Activated CD4-positive, alpha-beta T cell treated with anti-CD3 and anti-CD28 coated beads, Interleukin-2, amount 10 ng/mL, durations not matched to agents 7 days and 5 days (primary cell): ENCODE data around the gene RPS19BP1. TPM values are rescaled to one million over a fixed set of nuclear protein-coding genes. Genes with fewer than 3 reads are reported as not detected.

Source experiments
- CTCF ChIA-PET: fragments of 350-600 bp; sonication (Branson Sonifier 250); formaldehyde crosslinking; loops from one replicate; lab custom pipeline; 2021; ENCODE audit warnings: antibody characterized with exemption; lab: Charles Lee
- POLR2A ChIA-PET: fragments of 350-600 bp; sonication (Branson Sonifier 250); formaldehyde crosslinking; loops from one replicate; lab custom pipeline; 2021; ENCODE audit warnings: antibody characterized with exemption; lab: Charles Lee
- DNase-seq: peaks from one replicate; pipeline ENCODE4 v3.0.0-alpha.2; 2020
- H3K27ac Mint-ChIP-seq: one replicate; pipeline ENCODE4 v1.8.0; 2021; ENCODE audit warnings: mild to moderate bottlenecking, moderate library complexity, mixed read lengths
- H3K27me3 Mint-ChIP-seq: one replicate; pipeline ENCODE4 v1.8.0; 2021; ENCODE audit warnings: mixed read lengths
- H3K36me3 Mint-ChIP-seq: one replicate; pipeline ENCODE4 v1.8.0; 2021; ENCODE audit warnings: low read depth, mixed read lengths
- H3K4me1 Mint-ChIP-seq: one replicate; pipeline ENCODE4 v1.8.0; 2021; ENCODE audit warnings: mixed read lengths
- H3K4me3 Mint-ChIP-seq: one replicate; pipeline ENCODE4 v1.8.0; 2021; ENCODE audit warnings: mild to moderate bottlenecking, moderate library complexity, mixed read lengths
- H3K9me3 Mint-ChIP-seq: one replicate; pipeline ENCODE4 v1.8.0; 2021; ENCODE audit warnings: mixed read lengths
- total RNA-seq, 2 experiments: library from RNA; stranded (reverse); gene quantifications; one replicate each; pipeline ENCODE4 v1.2.3, GENCODE V29; 2021

The RPS19BP1 gene
- total RNA-seq, 2 experiments from 2014 or later, result 51.8 to 69.3 TPM

DNA sequence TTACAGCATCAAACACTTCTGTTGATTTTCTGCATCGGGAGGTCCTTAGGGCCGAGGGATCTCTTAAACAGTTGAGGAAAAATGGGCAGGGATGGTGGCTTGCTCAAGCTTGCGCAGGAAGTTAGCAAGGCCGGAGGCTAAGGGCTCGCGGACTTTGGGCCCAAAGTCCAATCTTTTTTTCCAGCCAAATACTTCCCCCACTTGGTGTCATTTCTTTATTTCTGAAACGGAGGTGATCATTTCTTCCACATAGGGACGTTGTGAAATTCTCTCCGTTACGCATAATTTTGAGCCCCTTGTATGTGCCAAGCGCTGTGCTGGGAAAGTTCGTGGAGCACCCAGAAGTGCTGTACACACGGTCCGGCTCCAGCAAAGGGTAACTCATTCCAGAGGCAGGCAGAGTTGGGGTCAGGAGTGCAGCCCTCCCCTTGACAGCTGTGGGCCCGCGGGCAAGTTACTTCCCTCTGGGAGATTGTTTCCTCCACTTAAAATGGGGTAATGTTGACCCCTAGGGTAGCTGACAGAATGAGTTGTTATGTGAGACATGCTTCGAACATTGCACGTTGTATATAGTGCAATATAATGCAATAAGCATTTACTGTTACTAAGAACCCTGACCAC, 29.6 kb downstream of the RPS19BP1 start:
- Mint-ChIP-seq H3K9me3 (no peaks in the 10 kb centered on the region), H3K4me3 (peak overlapping the region; percentile 96), H3K36me3 (peaks cover 27% of the 10 kb centered on the region)

DNA sequence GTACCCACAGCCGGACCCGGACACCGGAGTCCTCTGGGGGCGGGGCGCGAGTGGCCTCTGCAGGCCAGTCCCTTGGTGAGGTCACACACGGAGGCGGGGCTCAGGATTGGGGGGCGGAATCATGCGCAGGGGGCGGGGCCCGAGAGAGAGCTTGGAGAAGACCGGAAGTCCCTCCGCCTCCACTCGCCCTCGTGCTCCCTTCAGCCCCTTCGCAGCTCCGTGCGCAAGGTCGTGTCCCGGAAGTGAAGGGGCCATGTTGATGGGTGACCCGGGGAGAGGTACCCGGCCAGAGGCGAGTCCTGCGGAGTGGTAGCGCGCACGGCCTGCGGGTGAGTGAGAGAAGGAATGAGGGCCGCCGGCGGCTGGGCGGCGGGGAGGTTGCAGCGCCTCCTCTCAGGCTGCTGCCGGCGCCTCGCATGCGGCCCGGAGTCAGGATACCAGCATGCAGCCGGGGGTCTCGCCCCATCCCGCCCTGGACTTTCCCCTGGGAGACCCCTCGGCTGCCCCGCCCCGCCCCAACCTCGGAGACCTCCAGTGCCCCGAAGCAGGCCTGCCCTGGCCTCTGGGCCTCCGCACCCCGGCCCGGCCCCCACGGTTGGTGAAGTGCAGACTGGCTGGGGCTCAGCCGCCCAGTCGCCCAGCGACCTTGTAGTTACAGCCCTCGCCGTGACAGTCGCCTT, 30.3 kb downstream of the RPS19BP1 start, which contains the start of gene MIEF1:
TSS of gene MIEF1 (plus strand) at position 182 of the 680 bp plus-strand sequence. CDS start 9,005 bp downstream, outside the sequence.
- peak within 1 kb of the TSS; percentile 96 for H3K4me3 Mint-ChIP-seq
- H3K27me3 Mint-ChIP-seq, result peaks cover 5% of the 10 kb centered on the region
- peaks cover 41% of the 10 kb centered on the region for H3K4me1 Mint-ChIP-seq
- peak within 1 kb of the TSS; percentile 95 for H3K27ac Mint-ChIP-seq
- DNase-seq, result peak; percentile 92
- peaks cover 27% of the 10 kb centered on the region for H3K36me3 Mint-ChIP-seq
- ChIA-PET CTCF (interaction anchor here (0.6 to 13.6 kb wide), 10 partner anchors 8 to 102 kb away, joined by 3 to 216 read pairs (median 4); partner anchors contain the start of genes ATF4, RPS19BP1 and TAB1), POLR2A (interaction anchor here (0.6 to 2.5 kb wide), 4 partner anchors 18 to 186 kb away, joined by 3 to 16 read pairs (median 4); partner anchors contain the start of gene ATF4)
- H3K9me3 Mint-ChIP-seq, result no peaks in the 10 kb centered on the region

More for the DNA sequence above, 29.6 kb downstream of the RPS19BP1 start:
- H3K4me1 Mint-ChIP-seq, result peaks cover 37% of the 10 kb centered on the region
- ChIA-PET CTCF (interaction anchor here (1.1 to 2.3 kb wide), 7 partner anchors 9 to 181 kb away, joined by 3 to 8 read pairs (median 5); partner anchors contain the start of gene ATF4), POLR2A (interaction anchor here (1.1 to 2.5 kb wide), 2 partner anchors 17 to 186 kb away, joined by 3 to 16 read pairs; partner anchors contain the start of gene ATF4)
- no peak for DNase-seq
- H3K27ac Mint-ChIP-seq, result peak overlapping the region; percentile 86
- peaks cover 5% of the 10 kb centered on the region for H3K27me3 Mint-ChIP-seq

DNA sequence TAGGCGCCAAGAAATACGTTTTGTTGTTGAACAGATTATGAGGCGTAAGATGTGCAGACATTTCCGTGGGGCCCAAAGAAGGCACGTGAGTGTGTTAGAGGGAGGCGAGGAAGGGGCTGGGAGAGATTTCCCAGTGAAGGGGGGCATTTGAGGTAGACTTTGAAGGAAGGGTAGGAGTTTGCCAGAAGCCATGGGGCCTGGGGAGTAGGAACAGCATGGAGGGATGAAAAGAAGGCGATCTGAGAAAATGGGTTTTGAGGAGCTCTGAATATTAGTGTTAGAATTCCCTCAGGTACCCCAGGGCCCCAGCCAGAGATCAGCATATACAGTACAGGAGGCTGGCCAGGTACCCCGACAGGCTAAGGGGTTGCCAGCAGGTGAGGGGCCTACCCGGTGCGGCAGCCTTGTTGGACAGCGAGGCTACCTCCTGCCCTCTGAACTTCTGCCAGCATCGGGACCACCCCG, 30.9 kb downstream of the RPS19BP1 start:
- H3K9me3 Mint-ChIP-seq, result no peaks in the 10 kb centered on the region
- peak overlapping the region; percentile 95 for H3K27ac Mint-ChIP-seq
- peaks cover 40% of the 10 kb centered on the region for H3K4me1 Mint-ChIP-seq
- no peak for DNase-seq
- CTCF ChIA-PET, result interaction anchor here (0.6 to 13.6 kb wide), 9 partner anchors 8 to 102 kb away, joined by 3 to 216 read pairs (median 4); partner anchors contain the start of genes RPS19BP1 and TAB1
- peaks cover 5% of the 10 kb centered on the region for H3K27me3 Mint-ChIP-seq
- POLR2A ChIA-PET, result interaction anchor here (0.6 to 2.5 kb wide), 3 partner anchors 18 to 28 kb away, joined by 3 to 16 read pairs (median 4); partner anchors contain the start of gene ATF4
- H3K4me3 Mint-ChIP-seq, result peak overlapping the region; percentile 96
- H3K36me3 Mint-ChIP-seq, result peaks cover 23% of the 10 kb centered on the region

DNA sequence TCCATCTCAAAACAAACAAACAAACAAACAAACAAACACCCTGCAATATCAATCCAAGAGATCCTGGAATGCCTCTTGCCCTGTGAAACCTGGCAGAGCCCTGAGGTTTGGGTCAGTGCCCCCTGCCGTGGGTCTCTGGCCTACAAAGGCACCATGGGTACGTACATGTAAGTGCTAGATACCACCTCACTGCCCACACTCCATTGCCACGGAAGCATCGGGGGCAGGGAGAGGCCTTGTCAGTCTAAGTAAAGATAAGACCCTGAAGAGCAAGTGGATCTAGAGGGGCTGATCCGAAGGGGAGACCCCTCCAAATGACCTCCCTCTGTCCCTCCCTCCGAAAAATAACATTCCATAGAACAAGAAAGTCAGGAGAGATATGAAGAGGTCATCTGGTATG, 32.4 kb downstream of the RPS19BP1 start:
- H3K4me3 Mint-ChIP-seq, result no peak overlapping the region
- H3K9me3 Mint-ChIP-seq, result no peaks in the 10 kb centered on the region
- CTCF ChIA-PET, result interaction anchor here (13.6 kb wide), 1 partner anchor 27 kb away, joined by 216 read pairs; the partner anchor contains the start of gene RPS19BP1

DNA sequence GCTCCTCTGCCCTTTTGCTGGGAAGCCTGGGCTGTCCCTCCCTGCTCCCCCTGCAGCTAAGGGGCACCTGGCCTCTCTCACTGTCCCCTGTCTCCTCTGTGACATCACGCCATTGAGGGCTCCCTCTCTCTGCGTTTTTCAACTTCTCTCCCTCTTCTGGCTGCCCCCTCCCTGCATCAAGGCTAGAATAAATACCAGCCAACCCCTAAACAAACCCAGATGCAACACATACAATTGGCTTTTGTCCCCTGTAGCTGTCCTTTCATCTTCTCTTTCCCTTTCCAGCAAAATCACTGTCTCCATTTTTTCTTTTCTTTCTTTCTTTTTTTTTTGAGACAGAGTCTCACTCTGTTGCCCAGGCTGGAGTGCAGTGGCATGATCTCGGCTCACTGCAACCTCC, 33.7 kb downstream of the RPS19BP1 start:
- Mint-ChIP-seq H3K9me3 (no peaks in the 10 kb centered on the region), H3K36me3 (no peaks in the 10 kb centered on the region), H3K4me1 (peaks cover 34% of the 10 kb centered on the region), H3K27me3 (peaks cover 5% of the 10 kb centered on the region), H3K4me3 (no peak overlapping the region), H3K27ac (no peak overlapping the region)
- ChIA-PET CTCF (interaction anchor here (13.6 kb wide), 1 partner anchor 29 kb away, joined by 216 read pairs; the partner anchor contains the start of gene RPS19BP1), POLR2A (no interaction called here)
- no peak for DNase-seq

More for the DNA sequence above, 32.4 kb downstream of the RPS19BP1 start:
- DNase-seq, result no peak
- Mint-ChIP-seq H3K27me3 (peaks cover 5% of the 10 kb centered on the region), H3K4me1 (peaks cover 34% of the 10 kb centered on the region), H3K36me3 (peaks cover 8% of the 10 kb centered on the region), H3K27ac (no peak overlapping the region)
- POLR2A ChIA-PET, result no interaction called here

- H3K4me1 Mint-ChIP-seq, result peaks cover 33% of the 10 kb centered on the region
- ChIA-PET POLR2A (interaction anchor here (1.0 kb wide), 1 partner anchor 21 kb away, joined by 3 read pairs; no protein-coding TSS in a partner anchor), CTCF (interaction anchor here (13.6 kb wide), 1 partner anchor 29 kb away, joined by 216 read pairs; the partner anchor contains the start of gene RPS19BP1)
- H3K9me3 Mint-ChIP-seq, result no peaks in the 10 kb centered on the region
- H3K27ac Mint-ChIP-seq, result no peak overlapping the region
- peaks cover 5% of the 10 kb centered on the region for H3K27me3 Mint-ChIP-seq
- no peaks in the 10 kb centered on the region for H3K36me3 Mint-ChIP-seq
- H3K4me3 Mint-ChIP-seq, result no peak overlapping the region
- DNase-seq, result no peak
Measured at GRCh38 chr22:39498368-39498767, 34.2 kb downstream of the RPS19BP1 start.

DNA sequence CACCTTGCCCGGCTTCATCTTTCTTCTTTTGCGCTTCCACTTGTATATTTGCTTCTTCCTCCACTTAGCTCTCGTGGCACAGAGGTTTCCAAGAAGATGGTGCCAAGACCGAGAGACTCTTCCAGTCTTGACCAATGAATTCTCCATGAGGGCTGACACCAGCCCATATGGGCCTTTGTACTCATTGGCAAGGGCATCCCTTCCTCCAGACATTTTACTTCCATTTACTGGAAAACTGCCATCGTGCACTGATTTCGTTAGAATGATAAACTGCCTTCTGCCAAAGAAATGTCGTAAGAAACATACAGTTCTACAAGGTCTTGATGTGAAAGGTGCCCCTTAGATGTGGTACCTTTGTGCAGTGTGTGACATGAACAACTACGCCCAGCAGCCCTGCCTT, 35.1 kb downstream of the RPS19BP1 start:
- ChIA-PET POLR2A (interaction anchor here (1.0 kb wide), 1 partner anchor 22 kb away, joined by 3 read pairs; no protein-coding TSS in a partner anchor), CTCF (interaction anchor here (0.6 to 13.6 kb wide), 4 partner anchors 19 to 527 kb away, joined by 3 to 216 read pairs (median 7); partner anchors contain the start of gene RPS19BP1)
- no peak overlapping the region for H3K27ac Mint-ChIP-seq
- peaks cover 32% of the 10 kb centered on the region for H3K4me1 Mint-ChIP-seq
- no peaks in the 10 kb centered on the region for H3K36me3 Mint-ChIP-seq
- H3K27me3 Mint-ChIP-seq, result peaks cover 5% of the 10 kb centered on the region
- DNase-seq, result no peak
- no peaks in the 10 kb centered on the region for H3K9me3 Mint-ChIP-seq
- H3K4me3 Mint-ChIP-seq, result no peak overlapping the region

GRCh38 chr22:39496131-39496838, 36.3 kb downstream of the RPS19BP1 start:
- Mint-ChIP-seq H3K36me3 (no peaks in the 10 kb centered on the region), H3K9me3 (no peaks in the 10 kb centered on the region), H3K4me3 (no peak overlapping the region), H3K4me1 (peaks cover 27% of the 10 kb centered on the region), H3K27ac (peak overlapping the region; percentile 36), H3K27me3 (peaks cover 5% of the 10 kb centered on the region)
- ChIA-PET POLR2A (no interaction called here), CTCF (interaction anchor here (0.6 to 13.6 kb wide), 18 partner anchors 9 to 528 kb away, joined by 3 to 216 read pairs (median 4); partner anchors contain the start of genes ATF4, RPS19BP1 and TAB1)
- peak; percentile 70 for DNase-seq

GRCh38 chr22:39494471-39495120, 38.0 kb downstream of the RPS19BP1 start:
- Mint-ChIP-seq H3K27me3 (peaks cover 5% of the 10 kb centered on the region), H3K4me1 (peaks cover 31% of the 10 kb centered on the region), H3K4me3 (no peak overlapping the region), H3K9me3 (no peaks in the 10 kb centered on the region), H3K36me3 (no peaks in the 10 kb centered on the region), H3K27ac (peak overlapping the region; percentile 36)
- ChIA-PET POLR2A (no interaction called here), CTCF (interaction anchor here (0.6 to 13.6 kb wide), 7 partner anchors 8 to 753 kb away, joined by 3 to 216 read pairs (median 7); partner anchors contain the start of genes ATF4, MIEF1 and RPS19BP1)
- DNase-seq, result no peak

- Mint-ChIP-seq H3K27ac (no peak overlapping the region), H3K27me3 (peaks cover 2% of the 10 kb centered on the region), H3K4me3 (no peak overlapping the region), H3K9me3 (no peaks in the 10 kb centered on the region), H3K4me1 (peaks cover 32% of the 10 kb centered on the region), H3K36me3 (no peaks in the 10 kb centered on the region)
- POLR2A ChIA-PET, result no interaction called here
- CTCF ChIA-PET, result interaction anchor here (0.6 to 13.6 kb wide), 8 partner anchors 9 to 754 kb away, joined by 3 to 216 read pairs (median 5); partner anchors contain the start of genes ATF4, MIEF1 and RPS19BP1
- DNase-seq, result no peak
Measured at GRCh38 chr22:39493759-39494158, 38.8 kb downstream of the RPS19BP1 start.

DNA sequence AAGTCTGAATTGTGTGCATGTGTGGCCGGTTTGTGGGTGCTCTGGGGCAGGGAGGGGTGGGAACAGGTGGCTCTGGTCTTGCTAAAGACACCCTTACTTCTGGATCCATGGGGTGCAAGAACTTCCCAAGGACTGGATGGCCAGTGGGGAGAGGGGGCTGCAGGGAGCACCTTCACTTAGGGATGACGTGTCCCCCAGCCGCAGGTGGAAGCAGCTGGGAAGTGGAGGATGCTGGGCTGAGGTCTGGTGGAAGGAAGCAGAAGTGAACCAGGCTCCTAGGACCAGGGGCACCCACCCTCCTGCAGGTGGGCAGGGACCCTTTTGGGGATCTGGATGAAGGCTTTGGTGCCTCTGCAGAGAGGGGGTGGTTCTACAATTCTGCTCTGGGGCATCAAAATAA, 40.4 kb downstream of the RPS19BP1 start:
- Mint-ChIP-seq H3K4me1 (peaks cover 28% of the 10 kb centered on the region), H3K27me3 (no peaks in the 10 kb centered on the region), H3K9me3 (no peaks in the 10 kb centered on the region), H3K36me3 (peaks cover 5% of the 10 kb centered on the region), H3K27ac (no peak overlapping the region), H3K4me3 (no peak overlapping the region)
- ChIA-PET POLR2A (no interaction called here), CTCF (interaction anchor here (0.7 to 13.6 kb wide), 7 partner anchors 22 to 1149 kb away, joined by 3 to 216 read pairs (median 4); partner anchors contain the start of genes RPS19BP1 and SYNGR1)
- DNase-seq, result no peak
